HepG2 (cell line): ENCODE measurements around the gene PTGDR2. TPM values are rescaled to one million over a fixed set of nuclear protein-coding genes. Genes with fewer than 3 reads are reported as not detected.

Experiments
- CEBPB ChIP-seq: IDR thresholded peaks from 2 replicates; pipeline ENCODE4 v1.6.1; 2011; ENCODE audit warnings: low read depth, low read length, improper control_type of control experiment, borderline replicate concordance
- ELF3 ChIP-seq: IDR thresholded peaks from 2 replicates; pipeline ENCODE4 v1.6.1; 2016; ENCODE audit warnings: missing genetic modification reagents, missing compliant biosample characterization
- HOXA7 ChIP-seq: sonication (generic); formaldehyde crosslinking; IDR thresholded peaks from 2 replicates; pipeline ENCODE4 v1.8.1; 2022; ENCODE audit warnings: mild to moderate bottlenecking, missing genetic modification reagents, moderate library complexity
- KLF16 ChIP-seq, 2 experiments: sonication (generic) in 1 of 2; formaldehyde crosslinking in 1 of 2; IDR thresholded peaks; 2 replicates each; pipeline versions ENCODE4 v1.6.1 to v1.8.0; 2016 to 2023; ENCODE audit warnings: missing genetic modification reagents in 2 of 2, missing compliant biosample characterization in 1 of 2
- MNT ChIP-seq: fragments of 450-650 bp; IDR thresholded peaks from 2 replicates; pipeline ENCODE4 v1.6.1; 2016
- ONECUT2 ChIP-seq: sonication (generic); formaldehyde crosslinking; IDR thresholded peaks from 2 replicates; pipeline ENCODE4 v1.4.0; 2020; ENCODE audit warnings: missing genetic modification reagents
- PAX8 ChIP-seq: sonication (generic); formaldehyde crosslinking; IDR thresholded peaks from 2 replicates; pipeline ENCODE4 v1.8.0; 2022; ENCODE audit warnings: mild to moderate bottlenecking, missing genetic modification reagents, borderline replicate concordance
- REXO4 ChIP-seq: sonication (generic); formaldehyde crosslinking; IDR thresholded peaks from 2 replicates; pipeline ENCODE4 v1.8.0; 2022; ENCODE audit warnings: missing genetic modification reagents, mild to moderate bottlenecking, borderline replicate concordance
- SUZ12 ChIP-seq: fragments of 150-350 bp; IDR thresholded peaks from 2 replicates; pipeline ENCODE4 v1.6.1; 2014; ENCODE audit warnings: low read depth, low read length
- ZBTB46 ChIP-seq: sonication (generic); formaldehyde crosslinking; IDR thresholded peaks from 2 replicates; pipeline ENCODE4 v1.4.0; 2020; ENCODE audit warnings: mild to moderate bottlenecking, missing genetic modification reagents, borderline replicate concordance
- ZMAT5 ChIP-seq: sonication (generic); formaldehyde crosslinking; IDR thresholded peaks from 2 replicates; pipeline ENCODE4 v1.5.0; 2020; ENCODE audit warnings: mild to moderate bottlenecking, low read depth, missing genetic modification reagents, borderline replicate concordance
- ZMYM2 ChIP-seq: sonication (generic); formaldehyde crosslinking; IDR thresholded peaks from 2 replicates; pipeline ENCODE4 v1.8.0; 2022; ENCODE audit warnings: mild to moderate bottlenecking, missing genetic modification reagents
- ZNF143 ChIP-seq: sonication (generic); formaldehyde crosslinking; IDR thresholded peaks from 2 replicates; pipeline ENCODE4 v1.4.0; 2020; ENCODE audit warnings: missing genetic modification reagents
- ZNF407 ChIP-seq: sonication (generic); formaldehyde crosslinking; IDR thresholded peaks from one replicate; pipeline ENCODE4 v1.5.1; 2020; ENCODE audit warnings: mild to moderate bottlenecking, missing genetic modification reagents; ENCODE audit errors: not compliant biosample characterization
- ZNF619 ChIP-seq: sonication (generic); formaldehyde crosslinking; IDR thresholded peaks from 2 replicates; pipeline ENCODE4 v1.4.0; 2020; ENCODE audit warnings: mild to moderate bottlenecking, missing genetic modification reagents
- ZNF850 ChIP-seq: sonication (generic); formaldehyde crosslinking; conservative IDR thresholded peaks from 2 replicates; pipeline ENCODE4 v1.9.0; 2021; ENCODE audit warnings: mild to moderate bottlenecking, missing genetic modification reagents
- ZSCAN9 ChIP-seq: IDR thresholded peaks from 2 replicates; pipeline ENCODE4 v1.6.1; 2016; ENCODE audit warnings: borderline replicate concordance
- polyA plus RNA-seq, 8 experiments: library from polyadenylated mRNA; depleted of rRNA in 3 of 8; stranded (reverse) in 7 of 8; unstranded in 1 of 8; fragments of >200 nt; fragmentation: Illumina TruSeq in 4 of 8; extraction: Trizol in 4 of 8; gene quantifications; 2 replicates each; pipeline versions ENCODE4 v1.2.1 to v1.2.3, GENCODE V29; 2011 to 2016; ENCODE audit warnings: low read depth in 4 of 8, missing spikeins in 1 of 8, mixed read lengths in 1 of 8; ENCODE audit not compliant: insufficient read depth in 1 of 8
- total RNA-seq, 5 experiments: library from RNA; depleted of rRNA; stranded (reverse); fragments of >200 nt; fragmentation: Illumina TruSeq; extraction: Trizol; gene quantifications; 2 replicates each; pipeline ENCODE4 v1.2.3, GENCODE V29; 2016; ENCODE audit warnings: low read depth in 1 of 5

PTGDR2 gene
- total and polyA plus RNA-seq, 2 of the 13 experiments (the other 11 are each of a cell fraction or from before 2014, with no cell fraction given), result 1.9 to 2.5 TPM

- TF ChIP-seq ZNF407 (CRISPR knock-in tag), result no peak
- peak; percentile 51; the same call in 1 of the 2 replicates for TF ChIP-seq ZNF143
- peak; percentile 58; the same call in 1 of the 2 replicates for TF ChIP-seq MNT
- peak; percentile 61; the same call in 1 of the 2 replicates for TF ChIP-seq ZMYM2
- TF ChIP-seq ZMAT5 (CRISPR knock-in tag), result no peak
- no peak for TF ChIP-seq PAX8 (CRISPR knock-in tag)
- peak in 1 of 2 experiments; percentile 95; a peak in 2 of 4 replicates for TF ChIP-seq KLF16 (CRISPR knock-in tag; IDR thresholded peaks at IDR 0.05)
- TF ChIP-seq ONECUT2 (CRISPR knock-in tag), result peak; percentile 75; the same call in 1 of the 2 replicates
- peak; percentile 87; the same call in 1 of the 2 replicates for TF ChIP-seq ZNF619 (CRISPR knock-in tag)
- no peak for TF ChIP-seq CEBPB
- TF ChIP-seq ZBTB46 (CRISPR knock-in tag), result no peak
- no peak for TF ChIP-seq HOXA7 (CRISPR knock-in tag)
- TF ChIP-seq REXO4 (CRISPR knock-in tag), result no peak
- TF ChIP-seq ELF3 (CRISPR knock-in tag), result peak; percentile 87
- TF ChIP-seq ZNF850 (CRISPR knock-in tag), result no peak
- TF ChIP-seq SUZ12, result no peak
- peak; percentile 96; the same call in 1 of the 2 replicates for TF ChIP-seq ZSCAN9 (CRISPR knock-in tag)
These were observed 25.0 kb upstream of the PTGDR2 start (continued) for GRCh38 chr11:60880643-60881282.
